ENCODE results near the gene FIBP. TPM values are rescaled to one million over a fixed set of nuclear protein-coding genes. Genes with fewer than 3 reads are reported as not detected.
"Not testable (repeated sequence)": the region's sequence is repeated elsewhere in the genome, so short reads cannot be mapped to it uniquely, and the experiment has no call there.

Gene FIBP
- total RNA-seq, 1 donor from 2014 or later, result 77.8 TPM

DNA sequence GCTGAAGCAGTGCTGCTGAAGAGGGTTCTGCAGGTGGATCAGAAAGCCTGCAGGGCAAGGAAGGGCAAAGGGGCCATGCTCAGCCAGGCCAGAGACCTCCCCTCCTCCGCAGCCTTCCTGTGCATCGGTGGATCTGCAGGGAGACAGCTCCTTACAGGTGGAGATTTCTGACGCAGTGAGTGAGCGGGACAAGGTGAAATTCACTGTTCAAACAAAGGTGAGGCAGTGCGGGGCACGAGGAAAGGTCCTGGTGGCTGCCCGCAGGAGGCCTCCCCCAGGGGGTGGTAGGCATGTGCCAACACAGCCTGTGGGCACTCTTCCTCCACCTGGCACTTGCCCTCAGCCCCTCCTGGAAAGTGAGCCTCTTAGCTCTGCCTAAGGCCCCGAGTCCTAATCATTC, 38.9 kb downstream of the FIBP start:
- Mint-ChIP-seq H3K36me3 (ENCODE audit: insufficient read depth) (peaks cover 16% of the 10 kb centered on the region), H3K4me1 (ENCODE audit: low read depth) (peaks cover 4% of the 10 kb centered on the region), H3K4me3 (ENCODE audit: low read depth) (no peak overlapping the region), H3K27ac (no peak overlapping the region), H3K27me3 (no peaks in the 10 kb centered on the region), H3K9me3 (ENCODE audit: low read depth) (no peaks in the 10 kb centered on the region)
- TF ChIP-seq, protein P1, sequence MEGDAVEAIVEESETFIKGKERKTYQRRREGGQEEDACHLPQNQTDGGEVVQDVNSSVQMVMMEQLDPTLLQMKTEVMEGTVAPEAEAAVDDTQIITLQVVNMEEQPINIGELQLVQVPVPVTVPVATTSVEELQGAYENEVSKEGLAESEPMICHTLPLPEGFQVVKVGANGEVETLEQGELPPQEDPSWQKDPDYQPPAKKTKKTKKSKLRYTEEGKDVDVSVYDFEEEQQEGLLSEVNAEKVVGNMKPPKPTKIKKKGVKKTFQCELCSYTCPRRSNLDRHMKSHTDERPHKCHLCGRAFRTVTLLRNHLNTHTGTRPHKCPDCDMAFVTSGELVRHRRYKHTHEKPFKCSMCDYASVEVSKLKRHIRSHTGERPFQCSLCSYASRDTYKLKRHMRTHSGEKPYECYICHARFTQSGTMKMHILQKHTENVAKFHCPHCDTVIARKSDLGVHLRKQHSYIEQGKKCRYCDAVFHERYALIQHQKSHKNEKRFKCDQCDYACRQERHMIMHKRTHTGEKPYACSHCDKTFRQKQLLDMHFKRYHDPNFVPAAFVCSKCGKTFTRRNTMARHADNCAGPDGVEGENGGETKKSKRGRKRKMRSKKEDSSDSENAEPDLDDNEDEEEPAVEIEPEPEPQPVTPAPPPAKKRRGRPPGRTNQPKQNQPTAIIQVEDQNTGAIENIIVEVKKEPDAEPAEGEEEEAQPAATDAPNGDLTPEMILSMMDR (IDR thresholded peaks at IDR 0.05; ENCODE audit: unreplicated experiment), result no peak
- DNase-seq (ENCODE audit: low spot score, unreplicated experiment), result no peak

DNA sequence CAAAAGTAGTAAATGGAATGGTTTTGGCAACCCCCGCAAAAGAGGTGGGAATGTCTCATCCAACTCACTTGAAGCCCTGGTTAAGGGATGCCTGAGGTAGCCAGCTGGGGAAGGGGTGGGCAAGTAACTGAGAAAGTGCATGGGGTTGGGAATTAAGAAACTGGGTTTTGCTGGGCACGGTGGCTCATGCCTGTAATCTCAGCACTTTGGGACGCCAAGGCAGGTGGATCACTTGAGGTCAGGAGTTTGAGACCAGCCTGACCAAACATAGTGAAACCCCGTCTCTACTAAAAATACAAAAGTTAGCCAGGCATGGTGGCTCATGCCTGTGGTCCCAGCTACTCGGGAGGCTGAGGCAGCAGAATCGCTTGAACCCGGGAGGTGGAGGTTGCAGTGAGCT, 39.6 kb downstream of the FIBP start:
- H3K9me3 Mint-ChIP-seq (ENCODE audit: low read depth); H3K27me3 Mint-ChIP-seq; H3K4me1 Mint-ChIP-seq (ENCODE audit: low read depth); H3K27ac Mint-ChIP-seq; H3K4me3 Mint-ChIP-seq (ENCODE audit: low read depth); DNase-seq (ENCODE audit: low spot score, unreplicated experiment): not testable (repeated sequence)
- H3K36me3 Mint-ChIP-seq (ENCODE audit: insufficient read depth), result peaks cover 13% of the 10 kb centered on the region

DNA sequence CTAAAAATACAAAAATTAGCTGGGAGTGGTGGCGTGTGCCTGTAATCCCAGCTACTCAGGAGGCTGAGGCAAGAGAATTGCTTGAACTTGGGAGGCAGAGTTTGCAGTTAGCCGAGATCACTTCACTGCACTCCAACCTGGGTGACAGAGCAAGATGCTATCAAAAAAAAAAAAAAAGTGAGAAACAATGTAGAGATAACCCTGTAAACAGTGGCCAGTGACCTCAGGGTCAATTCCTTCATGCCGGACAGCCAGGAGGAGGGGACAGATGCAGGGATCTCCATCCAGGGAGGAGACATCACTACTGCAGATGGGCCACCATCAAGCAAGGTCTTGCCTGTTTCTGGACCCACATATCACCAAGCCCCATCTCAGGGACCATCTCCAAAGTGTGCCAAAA, 40.5 kb downstream of the FIBP start:
- no peak for DNase-seq (ENCODE audit: low spot score, unreplicated experiment)
- no peaks in the 10 kb centered on the region for H3K9me3 Mint-ChIP-seq (ENCODE audit: low read depth)
- TF ChIP-seq, protein P1 (IDR thresholded peaks at IDR 0.05; ENCODE audit: unreplicated experiment), result no peak
- no peak overlapping the region for H3K27ac Mint-ChIP-seq
- no peak overlapping the region for H3K4me3 Mint-ChIP-seq (ENCODE audit: low read depth)
- H3K4me1 Mint-ChIP-seq (ENCODE audit: low read depth), result peaks cover 4% of the 10 kb centered on the region
- H3K36me3 Mint-ChIP-seq (ENCODE audit: insufficient read depth), result peaks cover 7% of the 10 kb centered on the region
- H3K27me3 Mint-ChIP-seq, result no peaks in the 10 kb centered on the region

DNA sequence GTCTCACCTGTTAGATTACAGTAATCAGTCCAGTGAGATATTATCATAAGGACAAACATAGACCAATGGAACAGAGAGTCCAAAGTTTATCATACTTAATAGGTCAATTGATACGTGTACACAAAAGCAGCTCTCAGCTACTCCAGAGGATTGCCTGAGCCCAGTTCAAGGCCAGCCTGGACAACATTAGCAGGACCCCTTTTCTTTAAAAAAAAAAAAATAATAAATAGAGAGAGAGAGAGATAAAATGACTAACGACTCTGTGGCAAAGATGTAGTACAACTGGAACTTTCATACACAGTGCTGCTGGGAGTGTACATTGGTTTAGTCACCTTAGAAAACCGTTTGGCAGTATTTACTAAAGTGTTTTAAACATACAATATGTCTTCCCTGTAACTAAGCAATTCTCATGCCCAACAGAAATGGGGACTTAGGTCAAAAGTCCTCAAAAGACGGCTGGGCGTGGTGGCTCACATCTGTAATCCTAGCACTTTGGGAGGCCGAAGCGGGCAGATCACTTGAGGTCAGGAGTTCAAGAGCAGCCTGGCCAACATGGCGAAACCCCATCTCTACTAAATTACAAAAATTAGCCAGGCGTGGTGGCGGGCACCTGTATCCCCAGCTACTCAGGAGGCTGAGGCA, 43.9 kb downstream of the FIBP start:
- H3K9me3 Mint-ChIP-seq (ENCODE audit: low read depth), result no peaks in the 10 kb centered on the region
- H3K27me3 Mint-ChIP-seq, result no peaks in the 10 kb centered on the region
- TF ChIP-seq, protein P1 (IDR thresholded peaks at IDR 0.05; ENCODE audit: unreplicated experiment), result no peak
- H3K4me1 Mint-ChIP-seq (ENCODE audit: low read depth), result peaks cover 4% of the 10 kb centered on the region
- H3K36me3 Mint-ChIP-seq (ENCODE audit: insufficient read depth), result no peaks in the 10 kb centered on the region
- peak overlapping the region; percentile 17 for H3K27ac Mint-ChIP-seq
- H3K4me3 Mint-ChIP-seq (ENCODE audit: low read depth), result no peak overlapping the region
- no peak for DNase-seq (ENCODE audit: low spot score, unreplicated experiment)

DNA sequence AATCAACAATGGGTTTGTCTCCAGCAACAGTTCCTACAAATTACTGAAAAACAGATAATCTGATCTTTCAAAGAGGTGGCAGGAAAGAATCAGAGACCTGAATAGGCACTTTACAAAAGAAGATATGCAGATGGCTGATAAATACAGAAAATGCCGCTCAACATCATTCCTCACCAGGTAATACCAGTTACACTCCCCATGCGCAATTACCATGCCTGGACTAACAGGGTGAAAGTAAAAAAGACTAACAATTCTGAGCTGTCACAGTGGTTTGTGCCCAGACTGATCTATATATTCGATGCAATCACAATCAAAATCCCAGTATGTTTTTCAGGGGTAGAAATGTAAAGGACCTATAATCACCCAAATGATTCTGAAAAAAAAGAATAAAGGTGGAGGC, 44.5 kb downstream of the FIBP start:
- Mint-ChIP-seq H3K36me3 (ENCODE audit: insufficient read depth) (no peaks in the 10 kb centered on the region), H3K27me3 (no peaks in the 10 kb centered on the region), H3K27ac (peak overlapping the region; percentile 17), H3K9me3 (ENCODE audit: low read depth) (no peaks in the 10 kb centered on the region), H3K4me3 (ENCODE audit: low read depth) (no peak overlapping the region), H3K4me1 (ENCODE audit: low read depth) (peaks cover 3% of the 10 kb centered on the region)
- DNase-seq (ENCODE audit: low spot score, unreplicated experiment), result no peak
- TF ChIP-seq, protein P1 (IDR thresholded peaks at IDR 0.05; ENCODE audit: unreplicated experiment), result no peak

DNA sequence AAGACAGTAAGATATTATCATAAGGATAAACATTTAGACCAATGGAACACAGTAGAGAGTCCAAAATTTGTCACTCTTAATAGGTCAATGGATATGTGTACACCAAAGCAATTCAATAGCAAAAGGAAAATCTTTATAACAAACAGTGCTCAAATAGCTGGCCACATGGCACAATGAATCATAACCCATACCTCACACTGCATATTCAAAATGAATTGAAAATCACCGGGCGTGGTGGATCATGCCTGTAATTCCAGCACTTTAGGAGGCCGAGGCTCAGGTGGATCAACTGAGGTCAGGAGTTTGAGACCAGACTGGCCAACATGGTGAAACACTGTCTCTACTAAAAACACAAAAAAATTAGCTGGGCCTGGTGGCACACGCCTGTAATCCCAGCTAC, 46.1 kb downstream of the FIBP start:
- Mint-ChIP-seq H3K36me3 (ENCODE audit: insufficient read depth) (no peaks in the 10 kb centered on the region), H3K9me3 (ENCODE audit: low read depth) (no peaks in the 10 kb centered on the region), H3K27ac (no peak overlapping the region), H3K4me3 (ENCODE audit: low read depth) (no peak overlapping the region), H3K4me1 (ENCODE audit: low read depth) (peaks cover 3% of the 10 kb centered on the region), H3K27me3 (no peaks in the 10 kb centered on the region)
- TF ChIP-seq, protein P1 (IDR thresholded peaks at IDR 0.05; ENCODE audit: unreplicated experiment), result no peak
- no peak for DNase-seq (ENCODE audit: low spot score, unreplicated experiment)
